Small intestine (tissue), 4 donors: Measurements from ENCODE around the gene GRM5. TPM values are rescaled to one million over a fixed set of nuclear protein-coding genes. Genes with fewer than 3 reads are reported as not detected.

Source experiments
- polyA plus RNA-seq, 4 donors: library from polyadenylated mRNA; stranded (reverse) in 3 of 4; unstranded in 1 of 4; fragments of 200-250 nt in 3 of 4; fragments of 120-200 nt in 1 of 4; gene quantifications; one replicate each; pipeline versions ENCODE4 v1.2.1 to v1.2.3, GENCODE V29; 2013
- donor health status: healthy with polysubstance abuse.
- donor health status: Bipolar disorder and iron deficiency.
- donor health status: healthy.

GRM5 gene
- polyA plus RNA-seq, 4 donors = 0.01 TPM; not detected in 3

Other genes with a start within 250 kb of the GRM5 start
- not detected for gene TYR, start 111.9 kb upstream of the GRM5 start, polyA plus RNA-seq